ENCODE measurements around the gene ALPI. TPM values are rescaled to one million over a fixed set of nuclear protein-coding genes. Genes with fewer than 3 reads are reported as not detected.
"Not testable (repeated sequence)": the region's sequence is repeated elsewhere in the genome, so short reads cannot be mapped to it uniquely, and the experiment has no call there.

The ALPI gene
- total RNA-seq, 1 donor from 2014 or later = not detected

DNA sequence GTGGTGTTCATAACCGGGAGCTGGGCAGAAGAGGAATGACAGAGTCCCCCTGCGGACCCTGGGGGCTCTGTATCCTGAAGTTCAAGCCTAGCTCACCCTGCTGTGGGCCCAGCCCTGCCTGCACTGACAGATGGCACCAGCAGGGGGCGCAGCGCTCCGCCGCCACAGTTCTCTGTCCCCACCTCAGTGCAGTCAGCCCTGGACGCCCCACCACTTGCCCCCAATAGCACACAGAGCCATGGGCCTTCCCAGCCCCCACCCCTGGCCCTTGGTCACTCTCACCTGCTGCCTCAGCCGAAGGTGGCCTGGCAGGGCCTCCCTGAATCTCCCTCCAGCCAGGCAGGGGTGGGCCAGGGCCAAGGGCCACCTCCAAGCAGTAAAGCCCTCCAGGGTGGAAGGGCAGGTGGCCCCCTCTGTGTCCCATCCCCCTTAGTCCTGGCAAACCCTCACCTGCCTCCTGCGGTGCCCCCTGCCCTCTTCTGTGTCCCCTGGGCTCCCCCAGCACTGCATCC, 9.6 kb upstream of the ALPI start:
- H3K4me1 ChIP-seq; H3K9me3 ChIP-seq; H3K27ac ChIP-seq; H3K27me3 ChIP-seq; intact Hi-C loops (cut with DNase I); H3K36me3 ChIP-seq; H3K4me3 ChIP-seq: not testable (repeated sequence)
- ATAC-seq = peak; percentile 51
- DNase-seq = peak; percentile 63
- TF ChIP-seq, protein P1, sequence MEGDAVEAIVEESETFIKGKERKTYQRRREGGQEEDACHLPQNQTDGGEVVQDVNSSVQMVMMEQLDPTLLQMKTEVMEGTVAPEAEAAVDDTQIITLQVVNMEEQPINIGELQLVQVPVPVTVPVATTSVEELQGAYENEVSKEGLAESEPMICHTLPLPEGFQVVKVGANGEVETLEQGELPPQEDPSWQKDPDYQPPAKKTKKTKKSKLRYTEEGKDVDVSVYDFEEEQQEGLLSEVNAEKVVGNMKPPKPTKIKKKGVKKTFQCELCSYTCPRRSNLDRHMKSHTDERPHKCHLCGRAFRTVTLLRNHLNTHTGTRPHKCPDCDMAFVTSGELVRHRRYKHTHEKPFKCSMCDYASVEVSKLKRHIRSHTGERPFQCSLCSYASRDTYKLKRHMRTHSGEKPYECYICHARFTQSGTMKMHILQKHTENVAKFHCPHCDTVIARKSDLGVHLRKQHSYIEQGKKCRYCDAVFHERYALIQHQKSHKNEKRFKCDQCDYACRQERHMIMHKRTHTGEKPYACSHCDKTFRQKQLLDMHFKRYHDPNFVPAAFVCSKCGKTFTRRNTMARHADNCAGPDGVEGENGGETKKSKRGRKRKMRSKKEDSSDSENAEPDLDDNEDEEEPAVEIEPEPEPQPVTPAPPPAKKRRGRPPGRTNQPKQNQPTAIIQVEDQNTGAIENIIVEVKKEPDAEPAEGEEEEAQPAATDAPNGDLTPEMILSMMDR (IDR thresholded peaks at IDR 0.05) = peak; percentile 32

DNA sequence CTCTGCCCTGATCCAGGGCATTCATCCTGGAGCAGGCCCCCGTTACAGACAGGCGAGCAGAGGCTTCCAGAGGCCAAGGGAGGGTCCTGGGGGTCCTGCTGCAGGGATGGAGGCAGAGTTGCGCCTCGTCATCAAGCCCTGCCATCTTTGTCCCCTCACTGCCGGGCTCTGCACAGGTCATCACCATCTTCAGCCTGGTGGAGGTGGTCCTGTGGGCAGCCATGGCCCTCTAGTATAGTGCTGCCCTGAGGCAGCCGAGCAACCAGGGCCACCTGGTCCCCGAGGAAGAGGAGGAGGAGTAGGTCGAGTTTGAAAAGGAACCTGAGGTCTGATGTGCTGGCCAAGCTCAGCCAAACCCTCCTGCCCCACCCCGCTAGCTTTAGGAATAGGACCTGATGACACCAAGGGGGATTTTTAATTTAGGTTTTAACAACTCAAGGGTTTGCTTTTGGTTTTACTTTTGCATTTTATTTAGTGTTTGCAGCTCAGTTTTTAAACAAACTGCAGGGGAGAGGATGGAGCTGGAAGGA, 8.8 kb upstream of the ALPI start:
- intact Hi-C loops (cut with DNase I) = no loop called here

DNA sequence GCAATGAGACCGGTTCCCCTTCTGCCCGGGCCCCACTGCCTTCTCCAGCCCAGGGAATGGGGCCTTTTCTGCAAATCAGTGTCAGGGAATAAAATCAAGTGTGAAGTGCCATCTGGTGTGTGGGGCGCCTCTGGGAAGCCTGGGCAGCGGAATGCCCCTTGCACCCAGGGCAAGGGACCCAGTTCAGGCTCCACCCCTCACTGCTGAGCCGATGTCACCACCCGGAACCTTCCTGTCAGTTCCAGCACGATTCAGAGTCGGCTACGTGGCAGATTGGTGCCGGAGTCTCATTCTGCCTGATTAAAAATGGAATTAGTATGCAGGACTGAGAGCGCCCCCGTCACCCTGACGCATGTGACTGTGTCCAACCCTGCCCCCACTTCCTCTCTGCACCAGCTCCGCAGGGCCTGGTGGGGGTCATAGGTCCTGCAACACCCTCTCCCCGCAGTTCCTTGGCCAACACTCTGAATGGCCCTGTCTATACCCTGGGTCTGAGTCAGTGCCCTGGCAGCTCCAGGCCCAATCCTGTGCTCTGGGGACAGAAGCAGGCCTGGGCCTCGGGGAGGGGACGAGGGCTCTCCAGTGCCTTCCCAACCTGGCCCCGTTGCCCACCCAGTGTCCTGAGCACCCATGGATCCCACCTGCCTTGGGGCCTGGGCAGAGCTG, 8.2 kb upstream of the ALPI start:
- TF ChIP-seq, protein P1 (IDR thresholded peaks at IDR 0.05) = no peak
- no peaks in the 10 kb centered on the region for H3K36me3 ChIP-seq
- peak; percentile 64 for DNase-seq
- no peaks in the 10 kb centered on the region for H3K27me3 ChIP-seq
- no peaks in the 10 kb centered on the region for H3K4me1 ChIP-seq
- intact Hi-C loops (cut with DNase I) = no loop called here
- H3K9me3 ChIP-seq = no peaks in the 10 kb centered on the region
- H3K27ac ChIP-seq = no peak overlapping the region
- H3K4me3 ChIP-seq = no peak overlapping the region
- ATAC-seq = no peak

More for the DNA sequence above, 8.8 kb upstream of the ALPI start:
- Histone ChIP-seq H3K27me3 (no peaks in the 10 kb centered on the region), H3K4me3 (no peak overlapping the region), H3K27ac (no peak overlapping the region), H3K9me3 (no peaks in the 10 kb centered on the region), H3K36me3 (no peaks in the 10 kb centered on the region), H3K4me1 (no peaks in the 10 kb centered on the region)
- no peak for ATAC-seq
- TF ChIP-seq, protein P1 (IDR thresholded peaks at IDR 0.05) = no peak
- no peak for DNase-seq

DNA sequence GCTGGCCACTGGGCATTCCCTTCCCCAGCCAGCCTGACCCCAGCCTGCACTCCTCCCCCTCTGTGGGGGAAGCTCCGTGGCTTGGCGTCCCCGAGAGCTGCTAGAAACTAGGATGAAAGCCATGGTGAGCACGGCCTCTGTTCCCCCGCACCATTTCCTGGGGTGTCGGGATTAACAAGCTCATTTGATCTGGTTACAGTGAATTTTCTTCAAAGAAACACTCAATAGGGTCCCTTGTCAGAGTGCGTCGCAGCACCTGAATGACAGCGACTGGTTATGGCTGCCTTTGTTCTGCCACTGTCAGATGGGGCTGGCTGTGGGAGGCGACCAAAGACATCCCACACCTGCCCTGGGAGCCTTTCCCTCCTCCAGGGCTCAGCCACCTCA, 7.7 kb upstream of the ALPI start:
- TF ChIP-seq, protein P1 (IDR thresholded peaks at IDR 0.05) = no peak

DNA sequence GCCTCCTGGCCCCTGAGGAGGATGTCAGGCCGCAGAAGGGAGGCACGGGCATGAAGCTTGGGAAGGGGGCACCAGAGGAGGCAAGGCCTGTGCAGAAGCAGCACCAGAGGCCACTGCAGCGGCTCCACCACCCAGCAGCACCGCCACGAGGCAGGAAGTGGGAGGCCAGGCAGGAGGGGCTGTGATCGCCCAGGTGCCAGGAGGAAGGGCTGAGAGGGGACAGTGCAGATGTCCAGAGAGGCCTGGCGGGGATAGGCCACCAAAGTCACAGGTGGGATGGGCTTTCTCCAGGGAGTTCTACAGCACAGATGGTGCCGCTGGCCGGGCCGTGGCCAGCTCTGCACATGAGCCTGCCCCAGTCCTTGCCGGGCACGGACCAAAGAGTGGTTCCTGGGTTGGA, 6.0 kb upstream of the ALPI start:
- H3K27me3 ChIP-seq = no peaks in the 10 kb centered on the region
- DNase-seq (no peak), ATAC-seq (no peak)
- TF ChIP-seq, protein P1 (IDR thresholded peaks at IDR 0.05) = no peak
- no peak overlapping the region for H3K27ac ChIP-seq
- H3K4me1 ChIP-seq = no peaks in the 10 kb centered on the region
- intact Hi-C loops (cut with DNase I) = no loop called here
- no peaks in the 10 kb centered on the region for H3K36me3 ChIP-seq
- H3K4me3 ChIP-seq = no peak overlapping the region
- H3K9me3 ChIP-seq = no peaks in the 10 kb centered on the region

More for the DNA sequence above, 7.7 kb upstream of the ALPI start:
- Histone ChIP-seq H3K27me3 (no peaks in the 10 kb centered on the region), H3K4me1 (no peaks in the 10 kb centered on the region), H3K4me3 (no peak overlapping the region), H3K36me3 (no peaks in the 10 kb centered on the region), H3K9me3 (no peaks in the 10 kb centered on the region), H3K27ac (no peak overlapping the region)
- ATAC-seq (no peak), DNase-seq (no peak)
- intact Hi-C loops (cut with DNase I) = no loop called here

DNA sequence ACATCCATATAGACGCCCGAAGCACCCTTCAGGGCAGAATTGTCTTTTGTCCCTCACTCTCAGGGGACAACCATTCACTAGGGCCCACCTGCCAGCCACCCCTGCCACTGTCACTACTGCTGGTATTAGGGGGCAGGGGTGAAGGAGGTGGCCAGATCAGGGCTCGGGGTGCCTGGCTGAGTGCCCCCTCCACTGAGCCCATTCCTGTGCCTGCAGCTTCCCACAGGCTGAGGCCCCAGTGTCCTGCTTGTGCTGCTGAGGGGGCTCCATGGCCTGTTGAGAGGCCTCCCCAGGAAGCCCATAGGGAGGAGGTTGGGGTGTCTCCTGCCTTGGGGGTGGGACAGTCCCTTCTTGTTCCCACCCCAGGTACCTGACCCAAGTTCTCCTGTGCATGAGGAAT, 4.3 kb upstream of the ALPI start:
- H3K27me3 ChIP-seq; intact Hi-C loops (cut with DNase I); H3K27ac ChIP-seq; H3K4me3 ChIP-seq; H3K9me3 ChIP-seq; H3K4me1 ChIP-seq; H3K36me3 ChIP-seq; ATAC-seq: not testable (repeated sequence)
- peak; percentile 45 for DNase-seq

Measured in upper lobe of right lung (tissue), 1 donor.